Ramos (cell line): ENCODE measurements around the gene RUBCNL.

Experiments used
- in situ Hi-C: fragments of 300-500 bp; cut with MboI; formaldehyde crosslinking; loops from one replicate; pipeline ENCODE4 v1.14.3; 2022; ENCODE audit warnings: low sequenced_read_pairs; ENCODE audit not compliant: unreplicated experiment

RUBCNL gene

DNA sequence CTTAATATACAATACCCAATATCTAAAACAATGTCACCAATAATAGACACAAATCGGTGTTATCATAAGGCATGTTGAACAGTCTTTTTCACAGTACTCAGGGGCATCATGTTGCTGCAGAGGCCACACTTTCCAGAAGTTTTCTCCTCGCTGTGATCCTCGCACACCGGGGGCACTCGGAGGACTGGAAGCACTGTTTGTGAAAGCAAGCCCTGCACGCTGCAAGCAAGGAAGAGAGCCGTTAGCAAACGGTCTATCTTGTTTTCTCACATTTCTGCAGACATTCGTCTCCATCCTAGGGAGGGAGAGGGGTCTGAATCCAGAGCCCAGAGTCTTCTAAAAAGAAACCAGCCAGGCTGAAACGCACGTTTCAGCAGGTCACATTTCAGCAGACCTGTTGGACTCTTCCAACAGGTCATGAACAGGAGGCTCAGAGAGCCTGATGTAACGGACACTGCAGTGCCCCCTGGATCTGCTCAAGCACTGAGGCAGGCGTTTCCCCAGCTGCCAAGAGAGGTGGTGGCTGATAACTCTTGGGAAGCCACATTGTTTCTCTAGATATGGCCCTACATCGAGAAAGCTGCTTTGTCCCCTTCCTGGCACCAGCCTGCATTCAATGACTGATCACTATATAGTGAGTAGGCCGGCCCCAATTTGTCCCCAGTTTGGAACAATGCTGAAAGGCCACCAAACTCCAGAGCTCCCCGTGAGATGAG, 43.6 kb downstream of the RUBCNL start:
- in situ Hi-C loops = no loop called here

DNA sequence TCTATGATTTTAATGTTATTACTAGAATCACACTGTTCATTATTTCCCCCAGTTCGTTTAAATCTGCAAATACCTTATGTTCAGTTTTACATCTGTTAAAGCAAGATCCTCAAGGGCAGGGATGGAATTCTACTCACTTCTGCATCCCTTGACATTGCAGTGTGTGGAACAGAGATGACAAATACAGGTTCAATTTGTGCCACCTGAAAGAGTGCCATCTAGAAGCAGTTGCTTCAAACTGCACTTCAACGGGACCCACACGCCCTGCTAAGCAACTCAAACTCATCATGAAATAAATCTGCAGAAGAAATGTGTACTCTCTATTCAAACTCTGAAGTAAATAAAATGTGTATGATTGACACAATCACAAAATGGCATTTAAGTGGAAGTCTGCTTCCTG, 44.5 kb downstream of the RUBCNL start:
- in situ Hi-C loops = no loop called here

DNA sequence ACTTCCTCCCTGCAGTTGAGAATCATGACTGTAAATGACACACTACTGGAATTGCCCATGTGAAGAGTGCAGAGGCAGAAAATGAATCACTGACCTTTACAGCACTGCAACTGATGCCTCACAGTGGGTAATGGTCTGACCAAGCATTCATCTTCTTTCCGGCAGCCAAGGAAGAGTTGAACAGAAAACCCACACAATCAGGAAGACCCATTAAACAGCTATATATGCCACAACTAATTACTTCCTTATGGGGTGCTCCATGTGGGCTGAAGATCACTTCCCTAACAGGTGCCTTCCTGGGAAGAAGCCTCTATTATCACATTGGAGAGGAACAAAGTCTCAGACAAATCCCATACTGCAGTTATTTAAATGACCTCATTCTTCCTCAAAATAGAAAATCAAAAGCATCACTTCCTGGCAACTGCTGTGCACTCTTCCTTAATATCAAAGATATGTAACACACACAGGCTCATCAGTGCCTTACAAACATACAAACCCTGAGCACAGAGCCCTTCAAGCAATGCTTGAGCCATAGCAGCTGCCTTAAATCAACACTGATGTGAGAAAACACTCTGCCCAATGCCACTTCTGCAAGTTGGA, 45.8 kb downstream of the RUBCNL start:
- in situ Hi-C loops = no loop called here

DNA sequence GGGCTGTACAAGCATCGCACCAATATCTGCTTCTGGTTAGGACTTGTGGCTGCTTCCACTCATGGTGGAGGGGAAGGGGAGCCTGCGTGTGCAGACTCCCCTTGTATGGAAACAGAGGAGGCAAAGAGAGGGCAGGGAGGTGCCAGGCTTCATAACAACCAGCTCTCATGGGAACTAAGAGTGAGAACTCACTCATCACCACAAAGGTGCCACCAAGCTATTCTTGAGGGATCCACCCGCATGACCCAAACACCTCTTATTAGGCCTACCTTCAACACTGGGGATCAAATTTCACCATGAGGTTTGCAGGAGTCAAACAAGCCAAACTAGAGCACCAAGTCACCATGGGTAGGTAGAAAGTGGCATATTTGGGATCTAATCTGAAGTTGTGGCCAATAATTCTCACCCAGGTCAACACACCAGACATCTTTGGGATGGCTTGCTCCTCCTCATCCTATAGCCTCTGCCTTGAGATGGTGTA, 46.4 kb downstream of the RUBCNL start:
- in situ Hi-C loops = no loop called here

DNA sequence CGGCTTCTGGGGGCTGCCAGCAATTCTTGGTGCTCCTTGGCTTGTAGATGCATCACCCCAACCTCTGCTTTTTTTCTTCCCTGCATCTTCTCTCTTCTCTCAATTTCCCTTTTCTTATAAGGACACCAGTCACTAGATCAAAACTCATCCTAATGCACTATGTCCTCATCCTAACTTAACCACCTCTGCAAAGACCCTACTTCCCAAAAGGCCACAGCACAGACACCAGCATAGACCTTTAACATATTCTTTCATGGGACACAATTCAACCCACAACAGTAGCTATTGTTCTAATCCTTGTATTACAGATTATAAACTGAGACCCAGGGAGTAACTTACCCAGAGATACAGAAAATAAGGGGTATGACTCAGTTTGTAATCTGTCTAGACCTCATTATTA, 47.0 kb downstream of the RUBCNL start:
- in situ Hi-C loops = no loop called here

DNA sequence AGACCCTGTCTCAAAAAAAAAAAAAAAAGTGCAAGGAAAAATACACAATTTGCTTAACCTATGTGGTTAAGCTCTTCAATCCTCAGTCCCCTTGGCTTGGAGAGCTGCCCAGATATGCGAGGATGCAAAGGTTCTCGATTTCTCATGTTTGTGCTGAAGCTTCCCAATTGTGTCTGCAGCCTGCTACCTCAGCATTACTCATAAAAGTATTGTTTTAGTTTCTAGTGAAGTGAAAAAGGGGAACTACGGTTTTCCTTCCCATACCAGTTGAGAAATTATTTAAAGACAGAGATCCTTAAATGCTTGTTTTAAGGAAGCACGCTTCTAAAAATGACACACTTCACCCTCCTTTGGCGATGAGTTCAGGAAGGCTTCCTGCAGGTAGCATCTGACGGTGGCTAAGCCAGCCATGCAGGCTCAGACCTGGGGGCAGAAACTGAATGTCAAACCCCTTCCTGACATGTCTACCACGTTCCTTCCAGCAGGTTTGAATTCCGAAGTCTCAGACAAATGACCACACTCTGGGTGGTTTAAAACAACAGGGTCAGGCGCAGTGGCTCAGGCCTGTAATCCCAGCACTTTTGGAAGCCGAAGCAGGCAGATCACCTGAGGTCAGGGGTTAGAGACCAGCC, 47.9 kb downstream of the RUBCNL start:
- in situ Hi-C loops = no loop called here

DNA sequence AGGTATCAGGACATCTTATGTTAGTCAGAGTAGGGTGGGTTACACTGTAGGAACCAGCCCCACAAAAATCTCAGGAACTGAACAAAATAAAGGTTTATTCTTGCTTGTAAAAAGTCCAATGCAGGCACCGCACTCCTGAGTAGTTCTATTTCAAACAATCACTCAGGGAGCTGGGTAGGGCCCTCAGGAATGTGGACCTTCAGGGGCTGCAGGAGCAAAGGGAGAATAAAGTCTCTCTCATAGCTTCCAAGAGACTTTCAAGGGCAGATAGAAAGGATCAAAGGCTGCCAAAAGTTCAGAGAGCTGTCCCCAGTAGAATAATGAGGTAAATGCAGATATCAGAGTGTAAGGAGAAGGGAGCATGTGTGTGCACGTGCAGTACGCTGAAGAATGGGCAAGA, 49.4 kb downstream of the RUBCNL start:
- in situ Hi-C loops = no loop called here

DNA sequence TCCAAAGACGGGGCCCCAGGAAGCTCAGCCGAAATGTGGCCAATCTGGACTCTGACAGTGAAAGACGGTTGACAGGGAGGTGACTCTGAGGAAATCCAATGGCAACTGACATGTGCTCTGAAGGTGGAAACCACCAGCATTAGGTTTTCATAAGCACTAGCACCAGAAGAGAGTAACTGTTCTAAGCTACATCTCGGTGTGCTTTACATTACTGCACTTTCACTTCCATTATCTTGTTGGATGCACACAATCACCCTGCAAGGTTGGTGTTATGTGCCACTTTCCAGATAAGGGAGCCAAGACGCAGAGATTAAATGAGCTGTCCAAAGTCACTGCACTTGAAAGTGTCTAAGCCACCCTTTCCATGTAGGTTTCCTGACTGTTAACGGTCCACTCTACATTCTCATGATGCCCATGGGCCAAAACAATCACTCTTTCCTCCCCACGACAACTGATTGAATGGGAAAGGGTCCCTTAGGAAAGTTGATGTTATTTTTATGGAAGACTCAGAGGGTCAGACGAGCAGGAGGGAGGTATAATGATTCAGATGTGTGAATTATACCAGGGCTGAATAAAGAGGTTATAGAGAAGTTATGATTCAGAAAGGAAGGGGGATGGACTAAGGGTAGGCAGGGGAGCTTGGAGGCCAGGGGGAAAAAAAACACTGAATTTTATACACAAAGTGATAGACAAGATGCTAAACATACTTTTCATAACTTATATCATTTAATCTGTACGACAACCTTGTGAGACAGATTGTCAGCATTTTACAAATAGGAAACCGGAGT, 52.8 kb downstream of the RUBCNL start:
- in situ Hi-C loops = no loop called here

DNA sequence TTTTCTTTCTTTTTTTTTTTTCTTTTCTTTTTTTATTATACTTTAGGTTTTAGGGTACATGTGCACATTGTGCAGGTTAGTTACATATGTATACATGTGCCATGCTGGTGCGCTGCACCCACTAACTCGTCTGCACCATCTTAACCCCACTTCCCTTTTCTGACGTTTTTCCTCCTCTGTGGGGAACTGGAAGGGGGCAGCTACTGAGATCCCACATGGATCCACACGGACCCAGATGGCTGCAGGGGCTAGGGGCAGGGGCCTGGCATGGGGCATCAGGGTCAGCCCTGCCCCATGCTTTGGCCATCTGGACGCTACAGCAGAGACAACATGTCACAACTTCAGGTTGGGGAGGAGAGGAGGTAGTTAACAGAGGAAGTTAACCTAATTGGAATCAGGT, 54.3 kb downstream of the RUBCNL start:
- in situ Hi-C loops = no loop called here

DNA sequence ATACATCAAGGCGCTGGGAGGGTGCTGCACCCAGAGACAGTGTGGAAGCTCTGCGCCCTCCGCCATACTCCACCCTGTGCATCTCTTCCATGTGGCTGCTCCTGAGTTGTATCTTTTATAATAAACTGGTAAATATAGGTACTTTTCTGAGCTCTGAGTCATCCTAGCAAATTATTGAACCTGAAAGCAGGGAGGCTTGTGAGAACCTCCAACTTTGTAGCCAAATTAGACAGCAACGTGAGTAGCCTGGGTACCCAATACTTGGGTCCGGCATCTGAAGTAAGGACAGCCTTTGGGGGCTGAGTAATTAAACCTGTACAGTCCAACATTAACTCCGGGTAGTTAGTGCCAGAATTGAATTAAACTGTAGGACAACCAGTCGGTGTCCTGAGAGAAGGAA, 57.4 kb downstream of the RUBCNL start:
- in situ Hi-C loops = no loop called here

DNA sequence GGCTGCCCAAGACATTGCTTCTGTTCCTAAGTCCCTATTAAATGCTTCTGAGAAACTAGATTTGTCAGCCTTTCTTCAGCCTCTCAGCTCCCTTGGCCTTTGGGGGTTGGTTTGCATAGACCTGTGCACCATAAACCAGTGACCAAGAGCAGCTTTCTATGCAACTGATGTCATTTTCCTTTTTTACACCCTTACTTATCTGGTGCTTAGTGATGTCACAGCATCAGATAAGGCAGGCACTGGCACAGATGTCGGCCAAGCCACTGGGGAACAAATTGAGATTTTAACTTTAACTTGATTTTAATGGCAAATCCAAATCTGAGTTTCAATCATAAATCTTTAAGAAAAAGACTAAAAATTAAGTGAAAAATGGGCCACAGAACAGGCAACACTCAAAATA, 59.8 kb downstream of the RUBCNL start:
- in situ Hi-C loops = no loop called here

DNA sequence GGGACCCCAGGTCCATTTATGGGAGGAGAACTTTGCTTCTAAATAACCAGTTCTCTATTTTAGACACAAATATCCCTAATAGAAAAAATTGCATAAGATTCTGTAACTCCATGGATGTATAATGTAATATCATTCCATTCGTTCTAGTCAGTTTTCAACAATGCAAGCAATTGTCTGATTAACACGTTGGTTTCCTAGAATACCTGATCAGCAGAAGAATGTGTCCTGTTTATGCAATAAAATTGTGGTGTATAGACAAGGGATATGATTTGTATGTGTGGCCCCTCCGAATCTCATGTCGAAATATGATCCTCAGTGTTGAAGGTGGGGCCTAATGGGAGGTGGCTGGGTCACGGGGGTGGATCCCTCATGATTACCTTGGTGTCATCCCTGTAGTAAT, 62.1 kb downstream of the RUBCNL start:
- in situ Hi-C loops = loop anchor here (25.0 kb wide), 2 partner anchors 813 to 963 kb away; no protein-coding TSS in a partner anchor

DNA sequence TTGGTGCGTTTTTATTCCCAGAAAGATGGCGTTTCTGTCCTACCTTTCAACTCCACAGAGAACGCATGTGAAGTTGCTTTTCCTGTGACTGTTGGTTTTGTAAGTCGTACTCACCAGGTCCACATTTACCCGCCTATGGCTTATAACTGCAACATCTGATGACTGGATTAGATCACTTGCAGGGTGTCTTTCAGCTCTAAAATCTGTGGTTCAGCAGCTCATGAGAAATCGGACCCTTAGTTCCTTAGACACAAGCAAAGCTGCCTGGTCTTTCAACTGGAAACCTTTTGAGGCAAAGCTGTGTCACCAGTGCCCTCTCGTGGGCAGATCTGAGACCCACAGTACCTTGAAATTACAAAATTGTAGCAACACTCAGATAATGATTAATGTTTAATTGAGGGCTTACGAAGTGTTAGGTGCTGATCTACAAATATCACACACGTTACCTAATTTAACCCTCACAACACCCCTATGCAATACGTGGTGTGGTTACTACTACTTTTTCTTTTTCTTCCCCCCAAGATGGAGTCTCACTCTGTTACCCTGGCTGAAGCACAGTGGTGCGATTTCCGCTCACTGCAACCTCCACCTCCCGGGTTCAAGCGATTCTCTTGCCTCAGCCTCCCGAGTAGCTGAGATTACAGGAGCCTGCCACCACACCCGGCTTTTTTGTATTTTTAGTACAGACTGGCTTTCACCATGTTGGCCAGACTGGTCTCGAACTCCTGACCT, 65.4 kb downstream of the RUBCNL start:
- in situ Hi-C loops = loop anchor here (25.0 kb wide), 2 partner anchors 809 to 959 kb away; no protein-coding TSS in a partner anchor

DNA sequence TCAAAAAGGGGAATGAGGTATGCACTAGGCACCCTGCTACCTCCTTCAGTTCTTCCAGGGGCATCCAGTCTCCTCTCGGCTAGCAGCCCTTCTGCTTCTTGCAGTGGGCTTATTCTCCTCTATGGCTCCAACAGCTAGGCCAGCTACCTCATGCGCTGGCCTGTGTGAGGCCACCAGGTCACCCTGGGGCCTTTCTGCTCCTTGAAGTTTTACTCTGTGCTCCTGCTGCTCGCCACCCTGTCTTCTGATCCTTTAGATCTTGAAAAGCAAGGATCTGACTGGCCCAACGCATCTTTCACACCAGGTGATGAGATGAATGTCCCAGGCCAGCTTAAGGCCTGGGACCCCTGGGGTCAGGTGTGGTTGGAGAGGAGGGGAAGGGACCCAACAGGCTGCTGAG, 66.2 kb downstream of the RUBCNL start:
- in situ Hi-C loops = loop anchor here (25.0 kb wide), 2 partner anchors 809 to 959 kb away; no protein-coding TSS in a partner anchor

DNA sequence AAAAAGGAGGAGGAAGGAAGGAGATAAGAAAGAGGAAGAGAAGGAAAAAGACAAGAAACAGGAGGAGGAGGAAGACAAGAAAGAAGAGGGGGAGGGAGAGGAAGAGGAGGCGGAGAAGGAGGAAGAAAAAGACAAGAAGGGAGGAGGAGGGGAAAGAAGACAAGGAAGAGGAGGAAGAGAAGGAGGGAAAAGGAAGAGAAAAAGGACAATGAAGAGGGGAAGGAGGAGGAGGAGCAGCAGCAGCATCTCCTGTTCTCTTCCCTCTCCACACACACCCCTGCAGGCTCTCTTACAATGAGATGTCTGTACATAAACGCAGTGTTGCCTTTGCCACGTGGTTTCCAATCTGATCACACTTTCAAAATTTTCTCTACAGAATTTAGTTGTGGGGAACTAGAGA, 66.6 kb downstream of the RUBCNL start:
- in situ Hi-C loops = loop anchor here (25.0 kb wide), 2 partner anchors 808 to 958 kb away; no protein-coding TSS in a partner anchor

DNA sequence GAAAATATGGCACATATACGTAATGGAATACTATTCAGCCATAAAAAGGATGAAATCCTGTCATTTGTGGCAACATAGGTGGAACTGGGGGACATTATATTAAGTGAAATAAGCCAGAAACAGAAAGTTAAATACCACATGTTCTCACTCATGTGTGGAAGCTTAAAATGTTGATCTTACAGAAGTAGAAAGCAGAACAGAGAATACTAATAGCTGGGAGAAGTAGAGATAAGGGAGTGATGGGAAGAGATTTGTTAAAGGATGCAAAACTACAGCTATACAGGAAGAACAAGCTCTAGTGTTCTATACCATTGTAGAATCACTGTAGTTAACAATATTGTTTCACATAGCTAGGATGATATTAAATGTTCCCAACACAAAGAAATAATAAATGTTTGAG, 68.1 kb downstream of the RUBCNL start:
- in situ Hi-C loops = loop anchor here (25.0 kb wide), 2 partner anchors 807 to 957 kb away; no protein-coding TSS in a partner anchor

DNA sequence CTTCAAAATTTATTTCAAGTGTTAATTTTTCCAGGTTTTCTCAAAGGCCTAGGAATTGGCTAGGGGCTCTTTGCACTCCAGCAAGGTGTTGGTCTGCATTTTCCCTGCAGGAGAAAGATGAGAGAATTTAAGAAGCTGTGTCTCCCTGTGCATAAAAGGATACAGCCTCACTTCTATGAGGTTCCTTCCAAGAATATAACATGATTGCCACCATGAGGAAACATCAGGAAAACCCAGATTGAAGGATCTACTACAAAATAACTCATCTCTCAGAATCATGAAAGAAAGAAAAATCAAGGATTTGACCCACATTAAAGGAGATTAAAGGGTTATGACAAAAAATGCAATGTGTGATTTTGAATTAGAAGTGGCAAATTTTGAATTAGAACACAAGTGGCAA, 69.9 kb downstream of the RUBCNL start:
- in situ Hi-C loops = loop anchor here (25.0 kb wide), 2 partner anchors 805 to 955 kb away; no protein-coding TSS in a partner anchor

DNA sequence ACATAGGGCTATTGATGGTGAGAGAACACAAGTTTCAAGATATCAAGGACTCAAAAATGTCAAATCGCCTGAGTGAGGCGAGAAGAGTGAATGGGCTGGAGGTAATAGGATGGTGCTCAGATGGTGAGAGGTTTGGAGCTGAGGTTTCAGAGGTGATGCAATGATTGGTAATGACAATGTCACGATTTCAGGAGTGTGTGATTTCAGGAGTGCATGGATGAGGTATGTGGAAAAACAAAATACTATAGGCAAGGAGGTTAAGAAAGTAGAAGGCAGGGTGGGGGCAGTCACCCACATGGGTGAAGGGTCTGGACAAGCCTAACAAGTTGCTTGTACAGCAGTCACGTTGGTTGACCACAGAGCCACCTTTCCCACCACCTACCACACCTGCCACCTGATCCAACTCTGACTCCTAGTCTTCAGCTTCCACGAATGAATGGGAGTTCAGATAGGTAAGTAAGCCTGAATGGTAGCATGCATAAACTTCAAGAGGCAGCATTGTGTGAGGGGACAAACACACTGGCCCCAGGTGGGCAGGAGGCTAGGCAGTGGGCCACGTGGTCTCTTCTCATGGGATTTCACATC, 71.5 kb downstream of the RUBCNL start:
- in situ Hi-C loops = loop anchor here (25.0 kb wide), 2 partner anchors 803 to 953 kb away; no protein-coding TSS in a partner anchor

DNA sequence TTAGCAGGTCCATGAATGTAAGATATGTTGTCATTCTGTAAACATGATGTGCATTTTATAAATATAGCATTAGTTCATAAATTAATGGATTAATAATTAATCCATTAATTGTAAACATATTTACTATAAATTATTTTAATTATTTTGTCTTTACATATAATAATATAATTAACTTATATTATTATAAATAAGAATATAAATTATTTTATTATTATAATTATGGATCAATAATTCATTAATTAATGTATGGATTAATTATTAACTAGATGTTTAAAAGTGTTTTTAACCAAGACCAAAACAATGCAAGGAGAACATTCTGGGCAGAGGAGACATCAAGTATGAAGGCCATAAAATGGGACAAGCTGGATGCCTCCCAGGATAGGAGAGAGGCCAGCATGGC, 72.0 kb downstream of the RUBCNL start:
- in situ Hi-C loops = loop anchor here (25.0 kb wide), 2 partner anchors 803 to 953 kb away; no protein-coding TSS in a partner anchor
